Ectodermal cell (in vitro differentiated cells): ENCODE data around the gene AFDN.

Experiments used
- H3K27ac ChIP-seq: 2 replicates; pipeline ENCODE4 v1.7.0; 2013; ENCODE audit warnings: mild to moderate bottlenecking, low read depth, low read length; ENCODE audit not compliant: insufficient read depth, poor library complexity, severe bottlenecking
- H3K27me3 ChIP-seq: 2 replicates; pipeline ENCODE4 v1.7.0; 2013; ENCODE audit warnings: mild to moderate bottlenecking, low read length; ENCODE audit not compliant: insufficient read depth, control insufficient read depth, poor library complexity, severe bottlenecking
- H3K36me3 ChIP-seq: one replicate; pipeline ENCODE4 v1.7.0; 2013; ENCODE audit warnings: low read length; ENCODE audit not compliant: control insufficient read depth, insufficient read depth
- H3K4me1 ChIP-seq: one replicate; pipeline ENCODE4 v1.7.0; 2013; ENCODE audit warnings: low read length; ENCODE audit not compliant: control insufficient read depth, insufficient read depth
- H3K4me3 ChIP-seq: 2 replicates; pipeline ENCODE4 v1.7.0; 2013; ENCODE audit warnings: low read depth, low read length, control low read depth; ENCODE audit not compliant: insufficient read depth
- H3K9me3 ChIP-seq: 2 replicates; pipeline ENCODE4 v1.7.0; 2013; ENCODE audit warnings: mild to moderate bottlenecking, low read length, moderate library complexity; ENCODE audit not compliant: control insufficient read depth
- WGBS, 2 experiments: methylation state at CpG; one replicate each; pipeline ENCODE4 v1.1.7; 2013; ENCODE audit warnings: missing lambda C conversion rate in 2 of 2; 5-methylcytosine and 5-hydroxymethylcytosine counted together

Gene AFDN

GRCh38 chr6:167933290-167933689 lies 106.6 kb downstream of the AFDN start:
- Histone ChIP-seq H3K9me3 (no peaks in the 10 kb centered on the region), H3K36me3 (peaks cover 7% of the 10 kb centered on the region), H3K27ac (no peak overlapping the region), H3K27me3 (no peaks in the 10 kb centered on the region), H3K4me1 (peaks cover 3% of the 10 kb centered on the region), H3K4me3 (no peak overlapping the region)
- WGBS, 2 experiments: 78 to 93% methylated on average over 3 of the region's 3 CpGs

GRCh38 chr6:167933847-167934246 lies 107.1 kb downstream of the AFDN start:
- 98% methylated on average over 7 of the region's 7 CpGs for WGBS, 2 experiments
- peak overlapping the region; percentile 26 for H3K27ac ChIP-seq
- no peak overlapping the region for H3K4me3 ChIP-seq
- H3K4me1 ChIP-seq: peaks cover 3% of the 10 kb centered on the region
- no peaks in the 10 kb centered on the region for H3K27me3 ChIP-seq
- no peaks in the 10 kb centered on the region for H3K9me3 ChIP-seq
- H3K36me3 ChIP-seq: peaks cover 7% of the 10 kb centered on the region

- H3K4me3 ChIP-seq: no peak overlapping the region
- H3K36me3 ChIP-seq: peaks cover 7% of the 10 kb centered on the region
- H3K27me3 ChIP-seq: no peaks in the 10 kb centered on the region
- H3K9me3 ChIP-seq: no peaks in the 10 kb centered on the region
- 94 to 96% methylated on average over 6 to 7 of the region's 7 CpGs for WGBS, 2 experiments
- H3K27ac ChIP-seq: no peak overlapping the region
- peaks cover 3% of the 10 kb centered on the region for H3K4me1 ChIP-seq
Measured at GRCh38 chr6:167934426-167934864, 107.7 kb downstream of the AFDN start.

GRCh38 chr6:167936051-167936450 lies 109.3 kb downstream of the AFDN start:
- Histone ChIP-seq H3K4me1 (peaks cover 3% of the 10 kb centered on the region), H3K36me3 (no peaks in the 10 kb centered on the region), H3K9me3 (no peaks in the 10 kb centered on the region), H3K4me3 (no peak overlapping the region), H3K27ac (no peak overlapping the region), H3K27me3 (no peaks in the 10 kb centered on the region)
- WGBS, 2 experiments: 100% methylated on average over 1 of the region's 2 CpGs

GRCh38 chr6:167937301-167937700 lies 110.6 kb downstream of the AFDN start:
- Histone ChIP-seq H3K27ac (no peak overlapping the region), H3K36me3 (no peaks in the 10 kb centered on the region), H3K9me3 (no peaks in the 10 kb centered on the region), H3K4me3 (no peak overlapping the region), H3K27me3 (no peaks in the 10 kb centered on the region), H3K4me1 (no peaks in the 10 kb centered on the region)
- WGBS, 2 experiments: 94 to 95% methylated on average over 2 of the region's 2 CpGs

GRCh38 chr6:167937948-167938911 lies 111.5 kb downstream of the AFDN start:
- no peaks in the 10 kb centered on the region for H3K9me3 ChIP-seq
- no peaks in the 10 kb centered on the region for H3K36me3 ChIP-seq
- WGBS, 2 experiments: 86 to 92% methylated on average over 5 of the region's 5 CpGs
- no peak overlapping the region for H3K4me3 ChIP-seq
- no peaks in the 10 kb centered on the region for H3K27me3 ChIP-seq
- no peaks in the 10 kb centered on the region for H3K4me1 ChIP-seq
- H3K27ac ChIP-seq: no peak overlapping the region

- Histone ChIP-seq H3K4me3 (no peak overlapping the region), H3K4me1 (no peaks in the 10 kb centered on the region), H3K27ac (no peak overlapping the region), H3K27me3 (no peaks in the 10 kb centered on the region), H3K36me3 (peaks cover 23% of the 10 kb centered on the region), H3K9me3 (no peaks in the 10 kb centered on the region)
- 89 to 95% methylated on average over 3 of the region's 3 CpGs for WGBS, 2 experiments
Measured at GRCh38 chr6:167941822-167942221, 115.1 kb downstream of the AFDN start.

- H3K4me3 ChIP-seq: no peak overlapping the region
- H3K36me3 ChIP-seq: peaks cover 39% of the 10 kb centered on the region
- H3K4me1 ChIP-seq: no peaks in the 10 kb centered on the region
- no peak overlapping the region for H3K27ac ChIP-seq
- 97 to 98% methylated on average over 4 of the region's 4 CpGs for WGBS, 2 experiments
- no peaks in the 10 kb centered on the region for H3K9me3 ChIP-seq
- H3K27me3 ChIP-seq: no peaks in the 10 kb centered on the region
Measured at GRCh38 chr6:167944130-167944529, 117.4 kb downstream of the AFDN start.

GRCh38 chr6:167946007-167946406 lies 119.3 kb downstream of the AFDN start:
- WGBS, 2 experiments: 94 to 95% methylated on average over 11 of the region's 11 CpGs
- Histone ChIP-seq H3K9me3 (no peaks in the 10 kb centered on the region), H3K36me3 (peaks cover 55% of the 10 kb centered on the region), H3K27me3 (no peaks in the 10 kb centered on the region), H3K4me3 (no peak overlapping the region), H3K27ac (no peak overlapping the region), H3K4me1 (no peaks in the 10 kb centered on the region)

- no peaks in the 10 kb centered on the region for H3K9me3 ChIP-seq
- H3K27me3 ChIP-seq: no peaks in the 10 kb centered on the region
- H3K27ac ChIP-seq: no peak overlapping the region
- no peak overlapping the region for H3K4me3 ChIP-seq
- peaks cover 57% of the 10 kb centered on the region for H3K36me3 ChIP-seq
- 93 to 98% methylated on average over 5 of the region's 5 CpGs for WGBS, 2 experiments
- H3K4me1 ChIP-seq: no peaks in the 10 kb centered on the region
Measured at GRCh38 chr6:167946604-167947003, 119.9 kb downstream of the AFDN start.
